ENCODE results near the gene KRTAP19-3.
"Not testable (repeated sequence)": the region's sequence is repeated elsewhere in the genome, so short reads cannot be mapped to it uniquely, and the experiment has no call there.

KRTAP19-3 gene

GRCh38 chr21:30491963-30492428, at the start of gene KRTAP19-3:
KRTAP19-3 (minus strand) TSS chr21:30492013; CDS start chr21:30491957, 56 bp downstream.
- TF ChIP-seq EZH2 (IDR thresholded peaks at IDR 0.05) (no peak), POLR2AphosphoS5 (IDR thresholded peaks at IDR 0.05; ENCODE audit: borderline replicate concordance, low read depth, low read length) (no peak), FOXP2 (optimal IDR thresholded peaks at IDR 0.05; ENCODE audit: control extremely low read depth, extremely low read length, insufficient read depth) (no peak)
- H3K9ac ChIP-seq (ENCODE audit: insufficient read length), result no peak within 1 kb of the TSS
- no peak within 1 kb of the TSS for H3K4me3 ChIP-seq
- H3K36me3 ChIP-seq (ENCODE audit: insufficient read depth, low read length), result no peaks in the 10 kb centered on the region
- H3K9me3 ChIP-seq (ENCODE audit: low read depth, low read length), result no peaks in the 10 kb centered on the region
- no peak for DNase-seq (ENCODE audit: low read depth, low spot score)
- H3K27ac ChIP-seq, result no peak within 1 kb of the TSS

GRCh38 chr21:30518876-30519275, 27.1 kb upstream of the KRTAP19-3 start:
- H3K9ac ChIP-seq (ENCODE audit: insufficient read length), result no peak overlapping the region
- no peaks in the 10 kb centered on the region for H3K36me3 ChIP-seq (ENCODE audit: insufficient read depth, low read length)
- no peaks in the 10 kb centered on the region for H3K9me3 ChIP-seq (ENCODE audit: low read depth, low read length)
- H3K27ac ChIP-seq, result no peak overlapping the region
- TF ChIP-seq POLR2AphosphoS5 (IDR thresholded peaks at IDR 0.05; ENCODE audit: borderline replicate concordance, low read depth, low read length), result no peak
- TF ChIP-seq EZH2 (IDR thresholded peaks at IDR 0.05), result no peak
- TF ChIP-seq FOXP2 (optimal IDR thresholded peaks at IDR 0.05; ENCODE audit: control extremely low read depth, extremely low read length, insufficient read depth), result no peak
- no peak overlapping the region for H3K4me3 ChIP-seq
- DNase-seq (ENCODE audit: low read depth, low spot score), result no peak

- Histone ChIP-seq H3K9me3 (ENCODE audit: low read depth, low read length) (no peaks in the 10 kb centered on the region), H3K9ac (ENCODE audit: insufficient read length) (no peak overlapping the region), H3K4me3 (no peak overlapping the region), H3K27ac (no peak overlapping the region), H3K36me3 (ENCODE audit: insufficient read depth, low read length) (no peaks in the 10 kb centered on the region)
- TF ChIP-seq FOXP2 (optimal IDR thresholded peaks at IDR 0.05; ENCODE audit: control extremely low read depth, extremely low read length, insufficient read depth), result no peak
- TF ChIP-seq EZH2 (IDR thresholded peaks at IDR 0.05), result no peak
- no peak for DNase-seq (ENCODE audit: low read depth, low spot score)
These were observed 23.9 kb upstream of the KRTAP19-3 start for GRCh38 chr21:30515681-30516080.

- H3K27ac ChIP-seq; H3K9ac ChIP-seq (ENCODE audit: insufficient read length); DNase-seq (ENCODE audit: low read depth, low spot score); H3K4me3 ChIP-seq; H3K9me3 ChIP-seq (ENCODE audit: low read depth, low read length); H3K36me3 ChIP-seq (ENCODE audit: insufficient read depth, low read length): not testable (repeated sequence)
These were observed 13.9 kb upstream of the KRTAP19-3 start for GRCh38 chr21:30505621-30506205.

- no peak for DNase-seq (ENCODE audit: low read depth, low spot score)
- H3K9ac ChIP-seq (ENCODE audit: insufficient read length), result no peak within 1 kb of the TSS
- no peaks in the 10 kb centered on the region for H3K36me3 ChIP-seq (ENCODE audit: insufficient read depth, low read length)
- no peak within 1 kb of the TSS for H3K27ac ChIP-seq
- H3K4me3 ChIP-seq, result no peak within 1 kb of the TSS
- no peaks in the 10 kb centered on the region for H3K9me3 ChIP-seq (ENCODE audit: low read depth, low read length)
- no peak for TF ChIP-seq POLR2AphosphoS5 (IDR thresholded peaks at IDR 0.05; ENCODE audit: borderline replicate concordance, low read depth, low read length)
- no peak for TF ChIP-seq FOXP2 (optimal IDR thresholded peaks at IDR 0.05; ENCODE audit: control extremely low read depth, extremely low read length, insufficient read depth)
- TF ChIP-seq EZH2 (IDR thresholded peaks at IDR 0.05), result no peak
These were observed 10.2 kb upstream of the KRTAP19-3 start, which contains the start of gene KRTAP19-5 for GRCh38 chr21:30502041-30502440. KRTAP19-5 (minus strand) TSS chr21:30502141; CDS start chr21:30502090, 51 bp downstream.

- Histone ChIP-seq H3K9me3 (ENCODE audit: low read depth, low read length) (no peaks in the 10 kb centered on the region), H3K36me3 (ENCODE audit: insufficient read depth, low read length) (no peaks in the 10 kb centered on the region), H3K9ac (ENCODE audit: insufficient read length) (no peak within 1 kb of the TSS), H3K4me3 (no peak within 1 kb of the TSS), H3K27ac (no peak within 1 kb of the TSS)
- TF ChIP-seq FOXP2 (optimal IDR thresholded peaks at IDR 0.05; ENCODE audit: control extremely low read depth, extremely low read length, insufficient read depth) (no peak), POLR2AphosphoS5 (IDR thresholded peaks at IDR 0.05; ENCODE audit: borderline replicate concordance, low read depth, low read length) (no peak), EZH2 (IDR thresholded peaks at IDR 0.05) (no peak)
- DNase-seq (ENCODE audit: low read depth, low spot score), result no peak
These were observed 5.3 kb upstream of the KRTAP19-3 start, which contains the start of gene KRTAP19-4 for GRCh38 chr21:30497065-30497464. KRTAP19-4 (minus strand) TSS chr21:30497165; CDS start chr21:30497110, 55 bp downstream.

- Histone ChIP-seq H3K9me3 (ENCODE audit: low read depth, low read length) (no peaks in the 10 kb centered on the region), H3K27ac (no peak within 1 kb of the TSS), H3K9ac (ENCODE audit: insufficient read length) (no peak within 1 kb of the TSS), H3K4me3 (no peak within 1 kb of the TSS), H3K36me3 (ENCODE audit: insufficient read depth, low read length) (no peaks in the 10 kb centered on the region)
- DNase-seq (ENCODE audit: low read depth, low spot score), result no peak
- TF ChIP-seq FOXP2 (optimal IDR thresholded peaks at IDR 0.05; ENCODE audit: control extremely low read depth, extremely low read length, insufficient read depth) (no peak), POLR2AphosphoS5 (IDR thresholded peaks at IDR 0.05; ENCODE audit: borderline replicate concordance, low read depth, low read length) (no peak), EZH2 (IDR thresholded peaks at IDR 0.05) (no peak)
These were observed 4.5 kb downstream of the KRTAP19-3 start, which contains the start of gene KRTAP19-2 for GRCh38 chr21:30487336-30487735. KRTAP19-2 (minus strand) TSS chr21:30487436; CDS start chr21:30487348, 88 bp downstream.

GRCh38 chr21:30486180-30486579, 5.6 kb downstream of the KRTAP19-3 start:
- H3K36me3 ChIP-seq (ENCODE audit: insufficient read depth, low read length), result no peaks in the 10 kb centered on the region
- no peak overlapping the region for H3K4me3 ChIP-seq
- no peak overlapping the region for H3K9ac ChIP-seq (ENCODE audit: insufficient read length)
- no peak for TF ChIP-seq POLR2AphosphoS5 (IDR thresholded peaks at IDR 0.05; ENCODE audit: borderline replicate concordance, low read depth, low read length)
- TF ChIP-seq EZH2 (IDR thresholded peaks at IDR 0.05), result no peak
- TF ChIP-seq FOXP2 (optimal IDR thresholded peaks at IDR 0.05; ENCODE audit: control extremely low read depth, extremely low read length, insufficient read depth), result no peak
- H3K27ac ChIP-seq, result no peak overlapping the region
- no peaks in the 10 kb centered on the region for H3K9me3 ChIP-seq (ENCODE audit: low read depth, low read length)
- no peak for DNase-seq (ENCODE audit: low read depth, low spot score)

- DNase-seq (ENCODE audit: low read depth, low spot score), result no peak
- TF ChIP-seq FOXP2 (optimal IDR thresholded peaks at IDR 0.05; ENCODE audit: control extremely low read depth, extremely low read length, insufficient read depth) (no peak), POLR2AphosphoS5 (IDR thresholded peaks at IDR 0.05; ENCODE audit: borderline replicate concordance, low read depth, low read length) (no peak), EZH2 (IDR thresholded peaks at IDR 0.05) (no peak)
- H3K4me3 ChIP-seq, result no peak overlapping the region
- no peak overlapping the region for H3K27ac ChIP-seq
- H3K9me3 ChIP-seq (ENCODE audit: low read depth, low read length), result no peaks in the 10 kb centered on the region
- no peaks in the 10 kb centered on the region for H3K36me3 ChIP-seq (ENCODE audit: insufficient read depth, low read length)
- H3K9ac ChIP-seq (ENCODE audit: insufficient read length), result no peak overlapping the region
These were observed 9.7 kb downstream of the KRTAP19-3 start for GRCh38 chr21:30482130-30482529.

All from SK-N-MC (cell line).